ENCODE results near the gene GUK1. TPM values are rescaled to one million over a fixed set of nuclear protein-coding genes. Genes with fewer than 3 reads are reported as not detected.
A peak's percentile ranks its signal among the peaks of the same experiment; 100 is the strongest.
"Not testable (repeated sequence)": the region's sequence is repeated elsewhere in the genome, so short reads cannot be mapped to it uniquely, and the experiment has no call there.

GUK1 gene
- total RNA-seq, 4 donors from 2014 or later, result 206 to 232 (median 224) TPM

DNA sequence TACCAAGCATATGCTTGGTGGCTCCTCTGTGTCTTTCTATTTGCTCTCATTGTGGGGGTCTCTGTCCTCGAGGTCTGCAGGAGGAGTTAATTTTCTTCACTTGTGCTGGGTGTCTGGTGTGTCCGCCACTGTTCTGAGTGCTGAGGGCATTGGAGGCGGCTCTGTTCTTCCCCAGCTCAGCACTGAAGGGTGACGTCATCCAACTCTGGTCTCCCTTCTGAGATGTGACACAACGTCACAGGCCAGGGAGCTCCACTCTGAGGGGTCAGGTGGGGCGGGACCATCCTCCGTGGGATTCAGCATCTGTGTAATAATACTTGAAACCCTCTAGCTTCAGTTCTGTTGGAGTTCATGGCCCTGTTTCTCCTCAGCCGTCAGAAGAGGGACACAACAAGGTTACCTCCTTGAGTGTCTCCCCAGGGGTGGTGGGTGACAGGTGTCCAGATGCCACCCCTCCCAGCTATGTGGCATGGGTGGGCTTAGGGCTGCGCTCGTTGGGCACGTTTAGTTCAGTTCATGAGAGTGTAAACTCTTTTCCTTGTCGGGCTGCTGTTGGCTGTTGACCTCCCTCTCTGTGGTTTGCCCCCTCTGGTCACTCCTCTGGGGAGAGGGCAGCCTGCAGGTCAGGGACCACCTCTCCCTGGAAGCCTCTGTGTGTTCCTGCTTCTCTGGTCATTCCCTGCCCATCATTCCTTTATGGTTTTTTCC lies 28.6 kb downstream of the GUK1 start:
- Histone ChIP-seq H3K4me3 (no peak overlapping the region), H3K9me3 (no peaks in the 10 kb centered on the region)
- DNase-seq, result peak in 1 of 3 donors; percentile 25

DNA sequence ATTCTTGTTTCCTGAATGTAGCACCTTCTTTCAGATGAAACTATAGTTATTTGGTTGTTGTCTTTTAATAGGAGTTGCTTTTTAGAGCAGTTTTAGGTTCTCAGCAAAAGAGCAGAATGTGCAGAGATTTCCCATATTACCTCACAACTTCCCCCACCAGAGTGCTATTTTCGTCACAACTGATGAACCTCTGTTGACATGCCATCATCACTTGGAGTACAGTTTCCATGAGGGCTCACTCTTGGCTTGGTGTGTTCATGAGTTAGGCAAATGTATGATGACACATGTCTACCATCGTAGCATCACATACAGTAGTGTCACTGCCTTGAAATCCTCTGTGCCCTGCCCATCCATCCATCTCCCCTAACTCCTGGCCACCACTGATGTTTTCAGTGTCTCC lies 29.3 kb downstream of the GUK1 start:
- no peak overlapping the region for H3K4me3 ChIP-seq
- H3K9me3 ChIP-seq, result no peaks in the 10 kb centered on the region
- no peaks in the 10 kb centered on the region for H3K36me3 ChIP-seq
- no peaks in the 10 kb centered on the region for H3K27me3 ChIP-seq
- TF ChIP-seq, protein P1, sequence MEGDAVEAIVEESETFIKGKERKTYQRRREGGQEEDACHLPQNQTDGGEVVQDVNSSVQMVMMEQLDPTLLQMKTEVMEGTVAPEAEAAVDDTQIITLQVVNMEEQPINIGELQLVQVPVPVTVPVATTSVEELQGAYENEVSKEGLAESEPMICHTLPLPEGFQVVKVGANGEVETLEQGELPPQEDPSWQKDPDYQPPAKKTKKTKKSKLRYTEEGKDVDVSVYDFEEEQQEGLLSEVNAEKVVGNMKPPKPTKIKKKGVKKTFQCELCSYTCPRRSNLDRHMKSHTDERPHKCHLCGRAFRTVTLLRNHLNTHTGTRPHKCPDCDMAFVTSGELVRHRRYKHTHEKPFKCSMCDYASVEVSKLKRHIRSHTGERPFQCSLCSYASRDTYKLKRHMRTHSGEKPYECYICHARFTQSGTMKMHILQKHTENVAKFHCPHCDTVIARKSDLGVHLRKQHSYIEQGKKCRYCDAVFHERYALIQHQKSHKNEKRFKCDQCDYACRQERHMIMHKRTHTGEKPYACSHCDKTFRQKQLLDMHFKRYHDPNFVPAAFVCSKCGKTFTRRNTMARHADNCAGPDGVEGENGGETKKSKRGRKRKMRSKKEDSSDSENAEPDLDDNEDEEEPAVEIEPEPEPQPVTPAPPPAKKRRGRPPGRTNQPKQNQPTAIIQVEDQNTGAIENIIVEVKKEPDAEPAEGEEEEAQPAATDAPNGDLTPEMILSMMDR (IDR thresholded peaks at IDR 0.05), result no peak
- TF ChIP-seq POLR2A (IDR thresholded peaks at IDR 0.05), result no peak
- no peak for DNase-seq
- H3K4me1 ChIP-seq, result peaks cover 0 to 17% (median 3%) of the 10 kb centered on the region in 4 donors
- H3K27ac ChIP-seq, result no peak overlapping the region

More for the DNA sequence above, 28.6 kb downstream of the GUK1 start:
- no peaks in the 10 kb centered on the region for H3K27me3 ChIP-seq
- H3K4me1 ChIP-seq, result peaks cover 0 to 16% (median 3%) of the 10 kb centered on the region in 4 donors
- no peak overlapping the region for H3K27ac ChIP-seq
- no peaks in the 10 kb centered on the region for H3K36me3 ChIP-seq
- TF ChIP-seq POLR2A (IDR thresholded peaks at IDR 0.05), result no peak
- TF ChIP-seq, protein P1 (IDR thresholded peaks at IDR 0.05), result no peak

DNA sequence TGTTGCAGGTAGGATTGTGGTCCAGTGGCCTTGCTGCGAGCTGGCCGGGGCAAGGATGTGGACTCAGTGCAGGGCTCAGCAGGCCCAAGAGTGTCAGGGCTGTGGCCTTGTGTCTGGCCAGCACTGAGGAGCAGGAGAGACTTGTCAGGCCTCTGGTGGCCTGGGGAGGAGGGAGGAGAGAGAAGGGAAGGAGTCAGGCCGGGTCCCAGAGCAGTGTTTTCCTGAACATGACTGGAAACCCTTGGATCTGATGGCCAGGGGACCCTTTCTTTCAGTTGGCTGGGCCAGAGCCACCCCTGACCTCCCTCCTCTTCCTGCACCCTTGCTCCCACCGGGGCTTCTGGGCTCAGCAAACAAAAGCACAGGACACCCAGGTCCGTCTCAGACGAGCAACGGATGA lies 30.6 kb downstream of the GUK1 start:
- H3K4me1 ChIP-seq, result peaks cover 0 to 10% (median 0%) of the 10 kb centered on the region in 4 donors
- H3K27ac ChIP-seq, result no peak overlapping the region
- no peak for DNase-seq
- H3K27me3 ChIP-seq, result no peaks in the 10 kb centered on the region
- peaks cover 0 to 12% (median 0%) of the 10 kb centered on the region in 3 donors for H3K36me3 ChIP-seq
- H3K9me3 ChIP-seq, result no peaks in the 10 kb centered on the region
- TF ChIP-seq, protein P1 (IDR thresholded peaks at IDR 0.05), result no peak
- no peak for TF ChIP-seq POLR2A (IDR thresholded peaks at IDR 0.05)
- H3K4me3 ChIP-seq, result no peak overlapping the region

DNA sequence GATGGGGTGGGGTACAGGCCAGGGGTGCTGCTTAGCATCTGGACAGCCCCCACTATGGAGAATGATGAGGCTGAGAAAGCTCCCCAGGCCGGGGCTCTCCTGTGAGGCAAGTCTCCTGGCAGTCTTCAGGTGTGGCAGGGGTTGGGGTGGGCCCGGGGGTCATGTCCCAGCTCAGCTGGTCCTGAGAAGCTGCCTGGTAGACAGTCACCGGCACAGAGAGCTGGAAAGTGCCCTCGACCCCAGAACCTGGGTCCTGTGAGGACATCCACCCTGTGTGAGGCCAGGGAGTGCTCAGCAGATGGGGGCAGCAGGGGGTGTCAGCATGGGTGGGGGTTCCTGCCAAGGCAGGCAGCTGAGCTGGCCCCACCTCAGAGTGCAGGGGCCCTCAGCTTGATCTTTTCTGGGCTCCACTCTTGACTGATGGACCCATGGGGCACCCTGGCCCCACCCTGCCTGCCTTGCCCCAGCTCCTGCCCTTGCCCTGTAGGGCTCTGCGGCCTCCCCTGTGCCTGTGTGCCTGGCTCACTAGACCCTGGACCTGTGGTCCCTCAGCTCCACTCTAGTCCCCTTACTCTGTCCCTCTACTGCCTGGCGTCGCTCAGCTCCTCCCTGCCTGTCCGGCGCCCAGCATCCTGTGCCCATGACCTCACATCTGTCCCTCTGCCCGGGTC lies 31.3 kb downstream of the GUK1 start:
- H3K27ac ChIP-seq, result no peak overlapping the region
- peaks cover 0 to 13% (median 0%) of the 10 kb centered on the region in 3 donors for H3K36me3 ChIP-seq
- no peaks in the 10 kb centered on the region for H3K27me3 ChIP-seq
- H3K4me1 ChIP-seq, result peaks cover 0 to 10% (median 0%) of the 10 kb centered on the region in 4 donors
- H3K4me3 ChIP-seq, result no peak overlapping the region
- no peaks in the 10 kb centered on the region for H3K9me3 ChIP-seq
- DNase-seq, result peak in 1 of 3 donors; percentile 39
- TF ChIP-seq, protein P1 (IDR thresholded peaks at IDR 0.05), result no peak

DNA sequence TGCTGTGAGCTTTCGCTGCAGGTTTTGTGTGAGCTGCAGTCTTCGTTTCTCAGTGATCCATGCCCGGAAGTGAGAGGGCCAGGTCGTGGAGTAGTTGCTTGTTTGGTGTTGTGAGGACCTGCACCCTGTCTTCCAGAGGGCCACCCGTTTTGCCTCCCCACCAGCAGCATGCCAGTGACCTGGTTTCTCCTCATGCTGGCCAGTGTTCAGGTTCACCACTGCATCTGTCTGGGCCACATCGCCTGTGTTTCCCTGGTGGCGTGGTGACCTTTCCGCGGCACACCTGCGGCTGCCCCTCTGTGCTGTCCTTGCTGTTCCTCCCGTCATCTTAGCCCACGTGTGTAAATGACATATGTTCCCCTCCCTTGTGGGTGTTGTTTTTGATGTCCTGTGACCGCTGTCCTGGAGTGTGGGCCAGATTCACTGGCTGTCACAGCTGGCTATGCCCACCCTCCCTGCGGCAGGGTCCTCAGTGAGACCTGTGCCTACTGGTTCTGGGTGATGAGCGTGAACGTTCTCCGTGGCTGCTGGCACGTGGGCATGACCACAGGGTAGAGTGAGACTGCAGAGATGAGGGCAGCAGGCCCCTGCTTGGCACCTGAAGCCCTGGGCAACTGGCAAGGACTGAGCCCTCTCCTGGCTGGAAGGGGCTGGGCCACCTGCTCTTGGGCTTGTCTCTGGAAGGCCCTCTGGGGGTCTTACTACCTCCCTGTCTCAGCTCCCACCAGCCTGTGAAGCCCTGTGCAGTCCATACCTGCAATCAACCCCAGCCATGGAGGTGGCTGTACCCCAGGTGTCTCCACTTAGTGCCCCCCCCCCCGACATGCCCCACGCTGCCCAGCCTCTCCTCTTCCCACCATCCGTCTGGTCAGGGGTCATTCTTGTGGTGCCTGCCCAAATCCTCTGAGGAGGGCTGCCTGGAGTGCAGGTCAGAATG lies 32.8 kb downstream of the GUK1 start:
- no peak overlapping the region for H3K27ac ChIP-seq
- H3K27me3 ChIP-seq, result no peaks in the 10 kb centered on the region
- no peaks in the 10 kb centered on the region for H3K9me3 ChIP-seq
- DNase-seq, result peak in 1 of 3 donors; percentile 32
- TF ChIP-seq, protein P1 (IDR thresholded peaks at IDR 0.05), result no peak
- no peak for TF ChIP-seq POLR2A (IDR thresholded peaks at IDR 0.05)
- no peak overlapping the region for H3K4me3 ChIP-seq
- peaks cover 0 to 4% (median 0%) of the 10 kb centered on the region in 4 donors for H3K4me1 ChIP-seq
- H3K36me3 ChIP-seq, result peaks cover 0 to 13% (median 0%) of the 10 kb centered on the region in 3 donors

DNA sequence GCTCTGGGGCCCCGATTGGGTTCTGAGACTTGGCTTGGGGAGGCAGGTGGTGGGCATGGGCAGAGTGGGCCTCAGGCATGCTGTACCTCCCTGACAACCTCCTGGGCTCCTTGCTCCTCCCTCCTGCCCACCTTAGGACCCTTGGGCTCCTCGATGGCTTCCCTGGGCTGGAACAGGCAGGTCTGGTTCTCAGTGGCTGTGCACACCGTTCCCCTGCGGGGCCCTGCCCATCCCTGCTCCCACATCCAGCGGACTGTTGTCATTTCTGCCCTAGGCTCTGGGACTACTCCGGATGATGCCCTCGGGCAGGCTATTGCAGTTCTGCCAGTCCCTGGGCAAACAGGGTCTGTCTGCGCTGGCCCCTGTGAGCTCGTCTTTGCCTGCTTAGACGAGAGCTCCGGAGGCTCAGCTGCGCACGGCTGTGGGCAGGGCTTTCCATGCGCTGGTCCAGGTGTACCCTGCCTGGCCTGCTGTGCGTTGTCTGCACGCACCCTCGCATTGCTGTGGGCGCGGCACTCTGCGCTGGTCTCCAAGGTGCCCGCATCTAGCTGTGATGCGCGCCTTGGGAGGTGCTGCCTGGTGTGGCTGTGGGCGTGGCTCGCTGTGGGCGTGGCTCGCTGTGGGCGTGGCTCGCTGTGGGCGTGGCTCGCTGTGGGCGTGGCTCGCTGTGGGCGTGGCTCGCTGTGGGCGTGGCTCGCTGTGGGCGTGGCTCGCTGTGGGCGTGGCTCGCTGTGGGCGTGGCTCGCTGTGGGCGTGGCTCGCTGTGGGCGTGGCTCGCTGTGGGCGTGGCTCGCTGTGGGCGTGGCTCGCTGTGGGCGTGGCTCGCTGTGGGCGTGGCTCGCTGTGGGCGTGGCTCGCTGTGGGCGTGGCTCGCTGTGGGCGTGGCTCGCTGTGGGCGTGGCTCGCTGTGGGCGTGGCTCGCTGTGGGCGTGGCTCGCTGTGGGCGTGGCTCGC lies 33.7 kb downstream of the GUK1 start:
- DNase-seq, H3K4me3 ChIP-seq, H3K27me3 ChIP-seq, H3K4me1 ChIP-seq, H3K9me3 ChIP-seq: not testable (repeated sequence)
- Histone ChIP-seq H3K36me3 (peaks cover 0 to 13% (median 0%) of the 10 kb centered on the region in 3 donors), H3K27ac (peak overlapping the region in 1 of 4 donors; percentile 43)

Data from Peyer's patch (tissue), 4 donors.